ENCODE data around the gene EIF4G3.

DNA sequence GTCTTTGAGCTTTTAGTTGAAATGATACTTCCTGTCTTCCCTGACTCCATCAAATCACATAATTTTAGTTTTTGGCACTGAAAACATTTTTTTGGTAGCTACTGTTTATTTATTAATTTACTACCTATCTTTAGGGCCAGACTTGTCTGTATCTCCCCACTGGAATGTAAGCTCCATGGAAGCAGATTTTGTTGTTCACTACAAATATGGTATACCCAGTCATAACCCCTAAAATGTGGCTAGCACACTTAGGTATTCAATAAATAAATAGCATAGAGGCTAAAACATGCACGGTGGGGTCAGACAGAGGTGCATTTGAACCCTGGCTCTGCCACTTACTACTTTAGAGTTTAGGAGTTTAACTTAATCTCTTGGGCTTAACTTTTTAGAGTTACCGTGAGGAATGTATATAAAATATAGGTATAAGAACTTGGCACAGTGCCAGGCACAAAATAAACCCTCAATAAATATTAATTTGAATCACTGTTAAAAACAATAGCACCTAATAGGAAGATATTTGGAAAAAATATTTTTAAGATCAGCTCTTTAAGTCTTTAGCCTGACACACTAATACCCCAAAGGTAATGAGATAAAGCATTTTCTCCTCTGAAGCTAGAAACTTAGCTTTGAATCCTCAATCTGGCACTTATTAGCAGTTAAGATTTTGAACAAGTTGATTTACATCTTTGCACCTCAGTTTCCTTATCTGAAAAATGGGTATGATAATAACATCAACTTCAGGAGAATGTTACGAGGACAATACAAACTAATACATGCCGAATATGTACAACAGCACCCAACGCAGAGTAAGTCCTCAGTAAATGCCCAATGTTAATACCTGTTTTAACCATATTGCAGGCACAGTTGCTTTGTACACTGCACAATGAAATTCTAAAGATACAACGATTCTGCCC, 330.0 kb downstream of the EIF4G3 start:
- TF ChIP-seq, protein P1, sequence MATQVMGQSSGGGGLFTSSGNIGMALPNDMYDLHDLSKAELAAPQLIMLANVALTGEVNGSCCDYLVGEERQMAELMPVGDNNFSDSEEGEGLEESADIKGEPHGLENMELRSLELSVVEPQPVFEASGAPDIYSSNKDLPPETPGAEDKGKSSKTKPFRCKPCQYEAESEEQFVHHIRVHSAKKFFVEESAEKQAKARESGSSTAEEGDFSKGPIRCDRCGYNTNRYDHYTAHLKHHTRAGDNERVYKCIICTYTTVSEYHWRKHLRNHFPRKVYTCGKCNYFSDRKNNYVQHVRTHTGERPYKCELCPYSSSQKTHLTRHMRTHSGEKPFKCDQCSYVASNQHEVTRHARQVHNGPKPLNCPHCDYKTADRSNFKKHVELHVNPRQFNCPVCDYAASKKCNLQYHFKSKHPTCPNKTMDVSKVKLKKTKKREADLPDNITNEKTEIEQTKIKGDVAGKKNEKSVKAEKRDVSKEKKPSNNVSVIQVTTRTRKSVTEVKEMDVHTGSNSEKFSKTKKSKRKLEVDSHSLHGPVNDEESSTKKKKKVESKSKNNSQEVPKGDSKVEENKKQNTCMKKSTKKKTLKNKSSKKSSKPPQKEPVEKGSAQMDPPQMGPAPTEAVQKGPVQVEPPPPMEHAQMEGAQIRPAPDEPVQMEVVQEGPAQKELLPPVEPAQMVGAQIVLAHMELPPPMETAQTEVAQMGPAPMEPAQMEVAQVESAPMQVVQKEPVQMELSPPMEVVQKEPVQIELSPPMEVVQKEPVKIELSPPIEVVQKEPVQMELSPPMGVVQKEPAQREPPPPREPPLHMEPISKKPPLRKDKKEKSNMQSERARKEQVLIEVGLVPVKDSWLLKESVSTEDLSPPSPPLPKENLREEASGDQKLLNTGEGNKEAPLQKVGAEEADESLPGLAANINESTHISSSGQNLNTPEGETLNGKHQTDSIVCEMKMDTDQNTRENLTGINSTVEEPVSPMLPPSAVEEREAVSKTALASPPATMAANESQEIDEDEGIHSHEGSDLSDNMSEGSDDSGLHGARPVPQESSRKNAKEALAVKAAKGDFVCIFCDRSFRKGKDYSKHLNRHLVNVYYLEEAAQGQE (IDR thresholded peaks at IDR 0.05; ENCODE audit: insufficient read depth in 1 of 2, low read depth in 2 of 2, low read length in 2 of 2) = no peak
- TF ChIP-seq FOXP2 (optimal IDR thresholded peaks at IDR 0.05; ENCODE audit: borderline replicate concordance, extremely low read depth, extremely low read length, insufficient read depth) = no peak
- TF ChIP-seq SIN3A (IDR thresholded peaks at IDR 0.05; ENCODE audit: borderline replicate concordance, insufficient read depth, low read length) = no peak
